Suprapubic skin (tissue), 3 donors: Measurements from ENCODE around the gene ST13.

Experiments
- POLR2A ChIP-seq, 2 donors: fragments of 450-650 bp; IDR thresholded peaks; one replicate each; pipeline ENCODE4 v1.6.1; 2017; ENCODE audit warnings: antibody characterized with exemption in 2 of 2, mild to moderate bottlenecking in 2 of 2, moderate library complexity in 2 of 2
- TF ChIP-seq, protein P1 (sequence below), 2 donors: fragments of 200-600 bp in 1 of 2; fragments of 450-650 bp in 1 of 2; sonication (generic) in 1 of 2; IDR thresholded peaks; one replicate each; pipeline ENCODE4 v1.5.1; 2016 to 2019; ENCODE audit warnings: antibody characterized with exemption in 2 of 2, mild to moderate bottlenecking in 1 of 2, moderate library complexity in 1 of 2

DNA sequence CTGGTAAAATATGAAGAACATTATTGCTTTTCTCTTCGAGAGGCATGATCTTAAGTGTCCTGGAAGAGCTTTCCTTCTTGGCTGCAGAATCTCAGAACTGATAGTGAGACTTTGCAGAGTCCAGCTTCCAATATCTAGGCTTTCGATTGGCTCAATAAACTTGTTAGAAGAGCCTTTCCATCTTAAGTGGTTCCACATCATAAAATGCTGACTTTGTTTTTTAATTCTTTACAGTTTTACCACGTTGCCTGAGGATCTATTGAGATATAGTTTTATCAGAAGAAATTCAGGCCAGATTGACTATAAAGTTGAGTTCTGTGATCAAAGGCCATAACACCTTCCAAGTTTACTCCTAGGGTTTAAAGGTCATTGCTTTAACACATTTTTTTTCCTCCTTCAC, 21.0 kb upstream of the ST13 start:
- no peak for TF ChIP-seq POLR2A (IDR thresholded peaks at IDR 0.05)
- TF ChIP-seq, protein P1, sequence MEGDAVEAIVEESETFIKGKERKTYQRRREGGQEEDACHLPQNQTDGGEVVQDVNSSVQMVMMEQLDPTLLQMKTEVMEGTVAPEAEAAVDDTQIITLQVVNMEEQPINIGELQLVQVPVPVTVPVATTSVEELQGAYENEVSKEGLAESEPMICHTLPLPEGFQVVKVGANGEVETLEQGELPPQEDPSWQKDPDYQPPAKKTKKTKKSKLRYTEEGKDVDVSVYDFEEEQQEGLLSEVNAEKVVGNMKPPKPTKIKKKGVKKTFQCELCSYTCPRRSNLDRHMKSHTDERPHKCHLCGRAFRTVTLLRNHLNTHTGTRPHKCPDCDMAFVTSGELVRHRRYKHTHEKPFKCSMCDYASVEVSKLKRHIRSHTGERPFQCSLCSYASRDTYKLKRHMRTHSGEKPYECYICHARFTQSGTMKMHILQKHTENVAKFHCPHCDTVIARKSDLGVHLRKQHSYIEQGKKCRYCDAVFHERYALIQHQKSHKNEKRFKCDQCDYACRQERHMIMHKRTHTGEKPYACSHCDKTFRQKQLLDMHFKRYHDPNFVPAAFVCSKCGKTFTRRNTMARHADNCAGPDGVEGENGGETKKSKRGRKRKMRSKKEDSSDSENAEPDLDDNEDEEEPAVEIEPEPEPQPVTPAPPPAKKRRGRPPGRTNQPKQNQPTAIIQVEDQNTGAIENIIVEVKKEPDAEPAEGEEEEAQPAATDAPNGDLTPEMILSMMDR (IDR thresholded peaks at IDR 0.05) = no peak
